ENCODE measurements around the gene TMEM181.

The TMEM181 gene

DNA sequence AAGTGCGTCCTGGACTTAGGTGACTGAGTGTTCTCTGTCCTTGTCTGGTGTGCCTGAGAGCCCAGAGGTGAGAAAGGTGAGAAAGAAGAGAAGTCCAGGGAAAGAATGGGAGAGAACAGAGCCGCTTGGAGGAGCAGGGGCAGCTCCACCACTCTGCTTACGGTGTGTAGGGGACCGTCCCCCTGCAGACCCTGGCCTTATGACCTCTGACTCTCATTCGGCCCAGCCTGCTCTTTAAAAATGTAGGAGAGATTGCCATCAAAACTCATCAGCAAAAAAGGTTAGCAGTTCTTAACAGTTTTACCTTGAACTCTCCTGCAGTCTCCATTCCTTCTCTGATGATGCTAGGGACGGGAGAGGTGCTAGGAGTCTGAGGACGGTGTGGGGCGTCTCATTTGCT is 2.0 kb downstream of the TMEM181 start:
- H3K27ac ChIP-seq = no peak overlapping the region
- TF ChIP-seq, protein P1, sequence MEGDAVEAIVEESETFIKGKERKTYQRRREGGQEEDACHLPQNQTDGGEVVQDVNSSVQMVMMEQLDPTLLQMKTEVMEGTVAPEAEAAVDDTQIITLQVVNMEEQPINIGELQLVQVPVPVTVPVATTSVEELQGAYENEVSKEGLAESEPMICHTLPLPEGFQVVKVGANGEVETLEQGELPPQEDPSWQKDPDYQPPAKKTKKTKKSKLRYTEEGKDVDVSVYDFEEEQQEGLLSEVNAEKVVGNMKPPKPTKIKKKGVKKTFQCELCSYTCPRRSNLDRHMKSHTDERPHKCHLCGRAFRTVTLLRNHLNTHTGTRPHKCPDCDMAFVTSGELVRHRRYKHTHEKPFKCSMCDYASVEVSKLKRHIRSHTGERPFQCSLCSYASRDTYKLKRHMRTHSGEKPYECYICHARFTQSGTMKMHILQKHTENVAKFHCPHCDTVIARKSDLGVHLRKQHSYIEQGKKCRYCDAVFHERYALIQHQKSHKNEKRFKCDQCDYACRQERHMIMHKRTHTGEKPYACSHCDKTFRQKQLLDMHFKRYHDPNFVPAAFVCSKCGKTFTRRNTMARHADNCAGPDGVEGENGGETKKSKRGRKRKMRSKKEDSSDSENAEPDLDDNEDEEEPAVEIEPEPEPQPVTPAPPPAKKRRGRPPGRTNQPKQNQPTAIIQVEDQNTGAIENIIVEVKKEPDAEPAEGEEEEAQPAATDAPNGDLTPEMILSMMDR (IDR thresholded peaks at IDR 0.05; ENCODE audit: low read depth, low read length, missing control alignments) = no peak
- no peaks in the 10 kb centered on the region for H3K36me3 ChIP-seq (replicated peaks)
- H3K4me3 ChIP-seq (ENCODE audit: low read depth, low read length) = peak overlapping the region; percentile 82
- in situ Hi-C loops (cut with HindIII; ENCODE audit: low pct_ligation_motif_present, low sequenced_read_pairs) = no loop called here
- H3K27me3 ChIP-seq (replicated peaks) = no peaks in the 10 kb centered on the region
- no peak for DNase-seq

DNA sequence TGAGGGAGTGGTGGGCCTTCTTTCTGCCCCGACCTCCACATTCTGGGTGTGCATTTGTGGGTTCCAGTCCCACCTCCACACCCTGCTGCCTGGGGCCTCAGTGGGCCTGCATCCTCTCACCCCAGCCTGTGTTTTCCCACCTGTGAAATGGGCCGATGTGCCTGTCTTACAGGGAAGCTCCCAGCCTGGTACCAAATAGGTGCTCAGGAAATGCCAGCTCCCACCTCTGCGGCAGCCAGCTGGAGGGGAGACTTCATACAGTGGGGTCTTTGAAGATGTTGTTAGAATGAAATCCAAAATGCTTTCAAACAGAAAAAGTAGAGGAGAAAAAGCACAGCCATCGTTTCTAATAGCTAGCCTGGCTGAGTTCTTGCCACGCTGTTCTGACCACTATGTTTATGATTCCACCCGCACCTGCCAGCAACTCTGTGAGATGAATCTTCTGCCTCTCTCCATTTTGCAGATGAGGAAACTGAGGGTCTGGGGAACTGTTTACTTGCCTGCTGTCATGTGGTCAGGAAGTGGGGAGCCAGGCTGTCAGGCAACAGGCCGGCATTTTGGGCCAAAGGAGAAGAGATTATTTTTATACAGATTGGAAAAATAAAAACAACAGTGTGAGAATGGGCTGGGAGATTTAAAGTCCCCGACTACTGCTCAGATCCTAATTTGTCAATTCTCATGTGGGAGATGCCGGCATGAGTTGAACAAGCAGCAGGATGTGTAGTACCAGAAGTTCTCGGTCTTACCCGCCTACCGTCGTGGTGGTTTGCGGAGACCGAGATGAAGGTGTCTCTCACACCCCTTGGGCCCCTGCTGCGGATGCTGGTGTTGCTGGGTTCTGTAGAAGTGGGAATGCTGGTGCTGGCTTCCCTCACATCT is 4.6 kb downstream of the TMEM181 start:
- Histone ChIP-seq H3K4me3 (ENCODE audit: low read depth, low read length) (no peak overlapping the region), H3K27me3 (replicated peaks) (no peaks in the 10 kb centered on the region), H3K36me3 (replicated peaks) (no peaks in the 10 kb centered on the region), H3K27ac (no peak overlapping the region)
- no peak for DNase-seq
- in situ Hi-C loops (cut with HindIII; ENCODE audit: low pct_ligation_motif_present, low sequenced_read_pairs) = no loop called here
- TF ChIP-seq, protein P1 (IDR thresholded peaks at IDR 0.05; ENCODE audit: low read depth, low read length, missing control alignments) = no peak

DNA sequence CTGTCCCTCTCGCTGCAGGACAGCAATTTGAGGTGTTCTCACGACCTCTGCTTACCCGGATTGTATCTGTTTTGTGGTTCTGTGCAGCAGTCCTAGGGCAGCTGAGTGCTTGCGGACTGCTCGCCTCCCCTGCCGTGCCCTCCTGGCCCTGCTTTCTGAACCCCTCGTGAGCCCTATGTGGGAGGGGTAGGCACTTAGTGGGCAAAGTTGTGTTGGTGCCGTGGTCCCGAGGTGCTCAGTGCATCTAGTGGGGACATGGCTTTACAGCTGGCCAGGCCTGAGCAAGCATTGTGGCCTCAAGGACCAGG is 5.2 kb downstream of the TMEM181 start:
- no peaks in the 10 kb centered on the region for H3K27me3 ChIP-seq (replicated peaks)
- H3K36me3 ChIP-seq (replicated peaks) = no peaks in the 10 kb centered on the region
- in situ Hi-C loops (cut with HindIII; ENCODE audit: low pct_ligation_motif_present, low sequenced_read_pairs) = no loop called here
- TF ChIP-seq, protein P1 (IDR thresholded peaks at IDR 0.05; ENCODE audit: low read depth, low read length, missing control alignments) = no peak
- H3K4me3 ChIP-seq (ENCODE audit: low read depth, low read length) = no peak overlapping the region
- no peak for DNase-seq
- no peak overlapping the region for H3K27ac ChIP-seq

DNA sequence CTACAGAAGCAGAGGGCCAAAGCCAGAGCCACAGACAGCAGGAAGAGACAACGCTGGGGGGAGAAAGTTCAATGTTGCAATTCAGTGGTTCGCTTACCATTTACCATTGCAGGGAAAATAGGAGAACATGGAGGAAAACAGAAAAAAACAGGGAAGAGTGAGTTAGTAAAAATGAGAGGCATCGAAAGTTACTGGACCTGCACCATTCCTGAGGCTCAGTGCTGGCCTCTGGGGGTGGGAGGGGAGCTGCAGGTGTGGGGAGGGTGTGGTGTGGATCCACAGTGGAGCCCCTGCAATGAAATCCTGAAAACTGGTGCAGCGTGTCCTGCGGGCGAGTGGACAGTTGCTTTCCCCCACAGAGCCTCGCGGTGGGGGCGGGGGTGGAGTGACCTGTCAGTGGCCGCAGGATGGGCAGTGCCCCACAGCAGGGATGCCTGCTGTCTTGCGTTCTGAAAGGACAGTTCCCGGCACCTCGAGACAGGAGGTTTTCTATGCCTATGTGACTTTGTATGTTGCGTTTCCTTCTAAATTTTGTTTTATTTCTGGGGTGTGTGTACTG is 5.7 kb downstream of the TMEM181 start:
- TF ChIP-seq, protein P1 (IDR thresholded peaks at IDR 0.05; ENCODE audit: low read depth, low read length, missing control alignments) = peak; percentile 34
- no peaks in the 10 kb centered on the region for H3K36me3 ChIP-seq (replicated peaks)
- H3K27me3 ChIP-seq (replicated peaks) = no peaks in the 10 kb centered on the region
- in situ Hi-C loops (cut with HindIII; ENCODE audit: low pct_ligation_motif_present, low sequenced_read_pairs) = no loop called here
- no peak for DNase-seq
- no peak overlapping the region for H3K4me3 ChIP-seq (ENCODE audit: low read depth, low read length)
- no peak overlapping the region for H3K27ac ChIP-seq

DNA sequence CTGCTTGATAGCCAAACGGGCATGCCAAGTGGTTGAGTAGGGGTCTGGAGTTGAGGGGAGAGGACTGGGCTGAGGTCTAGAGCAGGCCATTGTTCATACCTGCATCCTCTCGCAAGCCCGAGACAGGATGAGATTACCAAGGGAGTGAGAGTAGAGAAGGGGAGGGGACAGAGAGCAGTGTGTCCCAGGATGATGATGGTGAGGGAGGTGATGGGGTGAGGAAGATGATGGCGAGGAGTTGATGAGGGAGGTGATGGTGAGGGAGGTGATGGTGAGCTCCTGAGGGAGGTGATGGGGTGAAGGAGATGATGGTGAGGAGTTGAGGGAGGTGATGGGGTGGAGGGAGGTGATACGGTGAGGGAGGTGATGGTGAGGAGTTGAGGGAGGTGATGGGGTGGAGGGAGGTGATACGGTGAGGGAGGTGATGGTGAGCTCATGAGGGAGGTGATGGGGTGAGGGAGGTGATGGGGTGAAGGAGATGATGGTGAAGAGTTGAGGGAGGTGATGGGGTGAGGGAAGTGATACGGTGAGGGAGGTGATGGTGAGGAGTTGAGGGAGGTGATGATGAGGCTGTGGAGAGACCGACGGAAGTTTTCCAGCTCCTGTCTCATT is 6.4 kb downstream of the TMEM181 start:
- in situ Hi-C loops (cut with HindIII; ENCODE audit: low pct_ligation_motif_present, low sequenced_read_pairs) = no loop called here
- no peak for DNase-seq
- H3K27me3 ChIP-seq (replicated peaks) = no peaks in the 10 kb centered on the region
- TF ChIP-seq, protein P1 (IDR thresholded peaks at IDR 0.05; ENCODE audit: low read depth, low read length, missing control alignments) = no peak
- no peak overlapping the region for H3K4me3 ChIP-seq (ENCODE audit: low read depth, low read length)
- H3K27ac ChIP-seq = no peak overlapping the region
- H3K36me3 ChIP-seq (replicated peaks) = no peaks in the 10 kb centered on the region

Measured in brain microvascular endothelial cell (primary cell).